NCI-H2081 treated with DMSO at 0.1 percent for 48 hours (cell line): ENCODE results near the gene CEMIP2.

Experiments used
- DNase-seq: peaks from one replicate; lab custom pipeline; 2025; lab: John Stamatoyannopoulos, UW

CEMIP2 gene

GRCh38 chr9:71769175-71770161 lies 1.2 kb upstream of the CEMIP2 start:
- DNase-seq = no peak

GRCh38 chr9:71767776-71768321 lies 464 bp downstream of the CEMIP2 start:
- DNase-seq = no peak

GRCh38 chr9:71767163-71767775 lies 1.0 kb downstream of the CEMIP2 start:
- no peak for DNase-seq

- no peak for DNase-seq
Measured at GRCh38 chr9:71766663-71767062, 1.6 kb downstream of the CEMIP2 start.

GRCh38 chr9:71765693-71766092 lies 2.6 kb downstream of the CEMIP2 start:
- DNase-seq = no peak

- DNase-seq = no peak
Measured at GRCh38 chr9:71764891-71765290, 3.4 kb downstream of the CEMIP2 start.

GRCh38 chr9:71764463-71764862 lies 3.9 kb downstream of the CEMIP2 start:
- no peak for DNase-seq

GRCh38 chr9:71763832-71764231 lies 4.5 kb downstream of the CEMIP2 start:
- no peak for DNase-seq

GRCh38 chr9:71762900-71763653 lies 5.2 kb downstream of the CEMIP2 start:
- no peak for DNase-seq

- DNase-seq = no peak
Measured at GRCh38 chr9:71761938-71762353, 6.4 kb downstream of the CEMIP2 start.

- DNase-seq = no peak
Measured at GRCh38 chr9:71760901-71761300, 7.4 kb downstream of the CEMIP2 start.

GRCh38 chr9:71758785-71759184 lies 9.5 kb downstream of the CEMIP2 start:
- DNase-seq = no peak

GRCh38 chr9:71758277-71758676 lies 10.0 kb downstream of the CEMIP2 start:
- no peak for DNase-seq

- DNase-seq = no peak
Measured at GRCh38 chr9:71756753-71757152, 11.6 kb downstream of the CEMIP2 start.

- DNase-seq = no peak
Measured at GRCh38 chr9:71755869-71756268, 12.4 kb downstream of the CEMIP2 start.

- DNase-seq = no peak
Measured at GRCh38 chr9:71755230-71755629, 13.1 kb downstream of the CEMIP2 start.

GRCh38 chr9:71754151-71754550 lies 14.2 kb downstream of the CEMIP2 start:
- no peak for DNase-seq

- DNase-seq = no peak
Measured at GRCh38 chr9:71752928-71753327, 15.4 kb downstream of the CEMIP2 start.

- DNase-seq = no peak
Measured at GRCh38 chr9:71752352-71752751, 16.0 kb downstream of the CEMIP2 start.

- DNase-seq = no peak
Measured at GRCh38 chr9:71748280-71748743, 20.0 kb downstream of the CEMIP2 start.

GRCh38 chr9:71747576-71747975 lies 20.7 kb downstream of the CEMIP2 start:
- no peak for DNase-seq

GRCh38 chr9:71746758-71747125 lies 21.6 kb downstream of the CEMIP2 start:
- DNase-seq = no peak
